ENCODE measurements around the gene SLC5A11. TPM values are rescaled to one million over a fixed set of nuclear protein-coding genes. Genes with fewer than 3 reads are reported as not detected.

The SLC5A11 gene
- total RNA-seq, 4 donors from 2014 or later: 6.8 TPM; not detected in 3

DNA sequence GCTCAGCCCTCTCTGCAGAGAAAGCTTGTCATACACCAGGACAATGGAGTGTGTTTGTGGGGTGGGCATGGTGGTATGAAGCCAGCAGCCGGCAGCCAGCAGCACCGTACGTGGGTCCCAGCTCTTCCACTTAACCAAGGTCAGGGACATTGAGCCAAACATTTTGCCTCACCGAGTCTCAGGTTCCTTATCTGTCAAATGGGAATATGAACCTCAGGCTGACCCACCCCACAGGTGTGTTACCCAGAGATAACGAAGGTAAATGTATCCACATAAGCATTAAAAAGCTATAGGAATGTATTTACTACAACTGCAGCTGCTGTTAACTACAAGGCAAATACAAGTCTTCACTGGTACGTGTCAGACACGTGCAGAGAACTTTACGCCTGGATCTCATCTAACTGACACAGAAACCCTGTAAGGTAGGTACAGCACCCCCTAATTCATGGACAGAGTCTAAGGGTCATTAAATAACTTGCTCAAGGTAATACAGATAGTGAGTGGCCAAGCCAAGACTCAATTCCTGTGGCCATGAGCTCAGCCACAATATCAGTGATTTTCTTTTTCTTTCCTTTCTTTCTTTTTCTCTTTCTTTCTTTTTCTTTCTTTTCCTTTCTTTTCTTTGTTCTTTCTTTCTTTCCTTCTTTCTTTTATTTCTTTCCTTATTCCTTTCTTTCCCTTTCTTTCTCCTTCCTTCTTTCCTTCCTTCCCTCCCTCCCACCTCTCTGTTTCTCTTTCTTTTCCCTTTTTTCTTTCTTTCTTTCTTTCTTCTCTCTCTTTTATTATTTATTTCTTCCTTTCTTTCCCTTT, 990 bp downstream of the SLC5A11 start:
- WGBS, 2 donors (ENCODE audit: low coverage in 1 of 2): 20 to 57% methylated on average over 1 to 8 of the region's 8 CpGs
- in situ Hi-C loops (cut with MboI; ENCODE audit: low pct_ligation_motif_present in 1 of 4, low pct_unique_long_range_greater_than_20kb in 1 of 4, low sequenced_read_pairs in 3 of 4): no loop called here
- TF ChIP-seq CTCF (IDR thresholded peaks at IDR 0.05) (no peak), POLR2A (IDR thresholded peaks at IDR 0.05) (no peak), POLR2AphosphoS5 (IDR thresholded peaks at IDR 0.05) (no peak), EP300 (IDR thresholded peaks at IDR 0.05; ENCODE audit: low read depth) (no peak)
- no peaks in the 10 kb centered on the region for H3K9me3 ChIP-seq
- H3K4me3 ChIP-seq: no peak overlapping the region
- no peaks in the 10 kb centered on the region for H3K27me3 ChIP-seq
- peaks cover 0 to 5% (median 0%) of the 10 kb centered on the region in 4 donors for H3K4me1 ChIP-seq
- no peak for DNase-seq
- H3K27ac ChIP-seq: no peak overlapping the region
- H3K36me3 ChIP-seq: no peaks in the 10 kb centered on the region
- intact Hi-C loops (cut with DNase I; ENCODE audit: low total_unique reads): no loop called here

DNA sequence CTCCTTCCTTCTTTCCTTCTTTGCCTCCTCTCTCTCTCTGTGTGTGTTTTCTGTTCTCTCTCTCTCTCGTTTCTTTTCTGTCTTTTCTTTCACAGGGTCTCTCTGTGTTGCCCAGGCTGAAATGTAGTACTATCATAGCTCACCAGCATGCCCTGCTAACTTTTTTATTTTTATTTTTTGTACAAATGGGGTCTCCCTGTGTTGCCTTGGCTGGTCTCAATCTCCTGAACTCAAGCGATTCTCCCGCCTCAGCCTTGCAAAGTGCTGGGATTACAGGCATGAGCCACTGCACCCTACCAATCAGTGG, 1.5 kb downstream of the SLC5A11 start:
- intact Hi-C loops (cut with DNase I; ENCODE audit: low total_unique reads): no loop called here
- WGBS, 2 donors (ENCODE audit: low coverage in 1 of 2): 79 to 100% methylated on average over 2 to 3 of the region's 3 CpGs
- Histone ChIP-seq H3K9me3 (no peaks in the 10 kb centered on the region), H3K27ac (no peak overlapping the region), H3K4me1 (peaks cover 0 to 5% (median 0%) of the 10 kb centered on the region in 4 donors), H3K36me3 (no peaks in the 10 kb centered on the region), H3K27me3 (no peaks in the 10 kb centered on the region), H3K4me3 (no peak overlapping the region)
- no peak for TF ChIP-seq POLR2A (IDR thresholded peaks at IDR 0.05)
- no peak for TF ChIP-seq EP300 (IDR thresholded peaks at IDR 0.05; ENCODE audit: low read depth)
- TF ChIP-seq POLR2AphosphoS5 (IDR thresholded peaks at IDR 0.05): no peak
- TF ChIP-seq CTCF (IDR thresholded peaks at IDR 0.05): no peak
- in situ Hi-C loops (cut with MboI; ENCODE audit: low pct_ligation_motif_present in 1 of 4, low pct_unique_long_range_greater_than_20kb in 1 of 4, low sequenced_read_pairs in 3 of 4): no loop called here
- no peak for DNase-seq

DNA sequence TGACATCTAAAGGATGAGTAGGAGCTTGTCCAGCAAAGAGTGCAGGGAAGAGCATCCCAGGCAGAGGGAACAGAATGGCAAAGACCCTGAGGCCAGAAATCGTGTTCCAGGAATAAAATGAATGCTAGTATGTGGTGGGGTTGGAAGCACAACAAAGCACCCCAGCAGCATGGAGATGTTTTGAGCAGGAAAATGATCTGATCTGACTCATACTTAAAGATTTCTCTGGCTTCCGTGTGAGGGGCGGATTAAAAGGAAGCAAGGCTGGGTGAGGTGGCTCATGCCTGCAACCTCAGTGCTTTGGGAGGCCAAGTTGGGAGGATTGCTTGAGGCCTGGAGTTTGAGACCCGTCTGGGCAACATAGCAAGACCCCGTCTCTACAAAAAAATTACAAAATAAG, 2.3 kb downstream of the SLC5A11 start:
- Histone ChIP-seq H3K27me3 (no peaks in the 10 kb centered on the region), H3K27ac (no peak overlapping the region), H3K9me3 (no peaks in the 10 kb centered on the region), H3K4me3 (no peak overlapping the region), H3K36me3 (no peaks in the 10 kb centered on the region), H3K4me1 (peaks cover 0 to 5% (median 0%) of the 10 kb centered on the region in 4 donors)
- in situ Hi-C loops (cut with MboI; ENCODE audit: low pct_ligation_motif_present in 1 of 4, low pct_unique_long_range_greater_than_20kb in 1 of 4, low sequenced_read_pairs in 3 of 4): no loop called here
- TF ChIP-seq POLR2A (IDR thresholded peaks at IDR 0.05): no peak
- 50 to 75% methylated on average over 1 to 5 of the region's 5 CpGs for WGBS, 2 donors (ENCODE audit: low coverage in 1 of 2)
- DNase-seq: no peak
- intact Hi-C loops (cut with DNase I; ENCODE audit: low total_unique reads): no loop called here

DNA sequence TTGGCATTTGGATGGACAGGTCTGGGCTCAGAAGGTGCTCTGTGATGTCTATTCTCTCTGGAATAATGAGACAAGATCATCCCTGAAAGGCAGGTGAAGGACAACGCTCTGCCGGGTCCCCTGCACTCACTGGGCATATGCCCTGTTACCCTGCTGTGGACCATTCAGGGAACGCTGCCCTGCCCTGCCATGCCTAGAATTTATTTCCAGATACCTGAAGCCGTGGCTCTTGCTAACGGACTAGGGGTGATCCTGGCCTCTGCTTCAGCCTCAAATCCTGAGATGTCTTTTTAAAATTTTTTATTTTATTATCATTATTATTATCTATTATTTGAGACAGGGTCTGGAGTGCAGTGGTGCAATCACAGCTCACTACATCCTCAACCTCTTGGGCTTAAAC, 3.9 kb downstream of the SLC5A11 start:
- DNase-seq: no peak
- TF ChIP-seq EP300 (IDR thresholded peaks at IDR 0.05; ENCODE audit: low read depth): no peak
- TF ChIP-seq POLR2A (IDR thresholded peaks at IDR 0.05): no peak
- no peak for TF ChIP-seq POLR2AphosphoS5 (IDR thresholded peaks at IDR 0.05)
- no peak for TF ChIP-seq CTCF (IDR thresholded peaks at IDR 0.05)
- H3K27ac ChIP-seq: no peak overlapping the region
- peaks cover 0 to 8% (median 2%) of the 10 kb centered on the region in 4 donors for H3K4me1 ChIP-seq
- intact Hi-C loops (cut with DNase I; ENCODE audit: low total_unique reads): no loop called here
- H3K9me3 ChIP-seq: no peaks in the 10 kb centered on the region
- no peaks in the 10 kb centered on the region for H3K27me3 ChIP-seq
- H3K36me3 ChIP-seq: no peaks in the 10 kb centered on the region
- 97% methylated on average over 5 of the region's 5 CpGs; no CpG with 5 or more reads in 1 of the 2 donors for WGBS, 2 donors (ENCODE audit: low coverage in 1 of 2)
- no peak overlapping the region for H3K4me3 ChIP-seq
- in situ Hi-C loops (cut with MboI; ENCODE audit: low pct_ligation_motif_present in 1 of 4, low pct_unique_long_range_greater_than_20kb in 1 of 4, low sequenced_read_pairs in 3 of 4): no loop called here
